ENCODE measurements around the gene MRPL10. TPM values are rescaled to one million over a fixed set of nuclear protein-coding genes. Genes with fewer than 3 reads are reported as not detected.
"Not testable (repeated sequence)": the region's sequence is repeated elsewhere in the genome, so short reads cannot be mapped to it uniquely, and the experiment has no call there.

MRPL10 gene
- total RNA-seq, 1 donor from 2014 or later, result 14.0 TPM

DNA sequence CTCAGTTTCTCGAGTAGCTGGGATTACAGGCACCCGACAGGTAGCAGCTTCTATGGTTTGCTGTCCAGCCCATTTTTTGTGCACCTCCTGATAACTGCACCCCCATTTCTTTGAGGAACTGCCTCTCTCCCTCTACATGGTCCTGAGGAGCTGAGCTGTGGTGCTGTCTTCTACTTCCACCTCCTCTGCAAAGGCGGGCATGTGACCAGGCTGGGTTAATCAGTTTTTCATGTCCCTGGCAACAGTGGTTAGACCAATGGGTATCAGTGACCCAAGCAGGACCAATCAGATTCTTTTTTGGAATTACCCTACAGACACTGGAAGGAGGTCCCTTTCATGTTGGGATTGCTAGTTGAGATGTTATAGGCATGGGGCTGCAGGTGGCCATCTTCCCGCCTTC, 57.0 kb downstream of the MRPL10 start:
- Histone ChIP-seq H3K36me3 (ENCODE audit: control insufficient read depth, insufficient read depth, low read length) (no peaks in the 10 kb centered on the region), H3K27me3 (ENCODE audit: control insufficient read depth, insufficient read depth, low read length) (peaks cover 9% of the 10 kb centered on the region), H3K4me3 (ENCODE audit: low read depth, low read length) (no peak overlapping the region)
- no peak for FAIRE-seq
- TF ChIP-seq, protein P1, sequence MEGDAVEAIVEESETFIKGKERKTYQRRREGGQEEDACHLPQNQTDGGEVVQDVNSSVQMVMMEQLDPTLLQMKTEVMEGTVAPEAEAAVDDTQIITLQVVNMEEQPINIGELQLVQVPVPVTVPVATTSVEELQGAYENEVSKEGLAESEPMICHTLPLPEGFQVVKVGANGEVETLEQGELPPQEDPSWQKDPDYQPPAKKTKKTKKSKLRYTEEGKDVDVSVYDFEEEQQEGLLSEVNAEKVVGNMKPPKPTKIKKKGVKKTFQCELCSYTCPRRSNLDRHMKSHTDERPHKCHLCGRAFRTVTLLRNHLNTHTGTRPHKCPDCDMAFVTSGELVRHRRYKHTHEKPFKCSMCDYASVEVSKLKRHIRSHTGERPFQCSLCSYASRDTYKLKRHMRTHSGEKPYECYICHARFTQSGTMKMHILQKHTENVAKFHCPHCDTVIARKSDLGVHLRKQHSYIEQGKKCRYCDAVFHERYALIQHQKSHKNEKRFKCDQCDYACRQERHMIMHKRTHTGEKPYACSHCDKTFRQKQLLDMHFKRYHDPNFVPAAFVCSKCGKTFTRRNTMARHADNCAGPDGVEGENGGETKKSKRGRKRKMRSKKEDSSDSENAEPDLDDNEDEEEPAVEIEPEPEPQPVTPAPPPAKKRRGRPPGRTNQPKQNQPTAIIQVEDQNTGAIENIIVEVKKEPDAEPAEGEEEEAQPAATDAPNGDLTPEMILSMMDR (IDR thresholded peaks at IDR 0.05; ENCODE audit: insufficient read depth, low read length, severe bottlenecking), result no peak
- DNase-seq (ENCODE audit: low read depth), result no peak

DNA sequence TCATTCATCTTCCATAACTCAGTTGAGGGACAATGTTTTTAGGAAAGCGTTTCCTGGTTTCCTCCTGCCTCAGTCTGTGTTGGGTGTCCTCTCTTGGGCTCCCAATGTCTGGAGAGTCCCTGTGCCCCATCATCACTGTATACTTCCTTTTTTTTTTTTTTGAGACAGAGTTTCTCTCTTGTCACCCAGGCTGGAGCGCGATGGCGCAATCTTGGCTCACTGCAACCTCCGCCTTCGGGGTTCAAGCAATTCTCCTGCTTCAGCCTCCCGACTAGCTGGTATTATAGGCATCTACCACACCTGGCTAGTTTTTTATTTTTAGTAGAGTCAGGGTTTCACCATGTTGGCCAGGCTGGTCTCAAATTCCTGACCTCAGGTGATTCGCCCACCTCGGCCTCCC, 57.7 kb downstream of the MRPL10 start:
- not testable (repeated sequence) for H3K36me3 ChIP-seq (ENCODE audit: control insufficient read depth, insufficient read depth, low read length); H3K4me3 ChIP-seq (ENCODE audit: low read depth, low read length); FAIRE-seq; DNase-seq (ENCODE audit: low read depth); H3K27me3 ChIP-seq (ENCODE audit: control insufficient read depth, insufficient read depth, low read length)

Other genes starting within 250 kb of the MRPL10 start
- 211 and 279 TPM in 2 replicates for gene KPNB1, start 181.6 kb downstream of the MRPL10 start, total RNA-seq
- 6.3 and 9.1 TPM in 2 replicates for gene TBKBP1, start 137.4 kb downstream of the MRPL10 start, total RNA-seq
- gene TBX21, start 98.3 kb downstream of the MRPL10 start, total RNA-seq, result not detected in 2 replicates
- 1.3 and 1.5 TPM in 2 replicates for gene OSBPL7, start 9.7 kb downstream of the MRPL10 start, total RNA-seq
- gene LRRC46, start 129 bp upstream of the MRPL10 start, total RNA-seq, result not detected in 2 replicates
- gene SCRN2, start 9.7 kb upstream of the MRPL10 start, total RNA-seq, result 23.7 and 28.2 TPM in 2 replicates
- 0.79 and 2.4 TPM in 2 replicates for gene SP6, start 19.6 kb upstream of the MRPL10 start, total RNA-seq
- 1.1 and 1.7 TPM in 2 replicates for gene SP2, start 64.7 kb upstream of the MRPL10 start, total RNA-seq
- gene PNPO, start 110.0 kb upstream of the MRPL10 start, total RNA-seq, result 23.7 and 25.3 TPM in 2 replicates
- gene PRR15L, start 126.3 kb upstream of the MRPL10 start, total RNA-seq, result 1.6 and 9.1 TPM in 2 replicates
- 77.1 and 89.8 TPM in 2 replicates for gene CDK5RAP3, start 139.6 kb upstream of the MRPL10 start, total RNA-seq
- gene COPZ2, start 206.3 kb upstream of the MRPL10 start, total RNA-seq, result 8.2 and 21.4 TPM in 2 replicates
- 84.2 and 176 TPM in 2 replicates for gene NFE2L1, start 216.8 kb upstream of the MRPL10 start, total RNA-seq